ENCODE data around the gene E2F2.

- TF ChIP-seq CTCF (IDR thresholded peaks at IDR 0.05) (no peak), POLR2A (IDR thresholded peaks at IDR 0.05) (no peak)
These were observed 22.4 kb upstream of the E2F2 start for GRCh38 chr1:23553231-23554126.

All from heart left ventricle (tissue), 13 donors.